Peyer's patch (tissue), 4 donors: ENCODE measurements around the gene C5orf22. TPM values are rescaled to one million over a fixed set of nuclear protein-coding genes. Genes with fewer than 3 reads are reported as not detected.
A peak's percentile ranks its signal among the peaks of the same experiment; 100 is the strongest.

Experiments used
- DNase-seq, 3 donors: peaks; one replicate each; pipeline ENCODE4 v3.0.0-alpha.2; 2017 to 2019
- H3K27ac ChIP-seq, 4 donors: fragments of 200-600 bp; sonication (generic); one replicate each; pipeline ENCODE4 v1.5.1; 2016 to 2019
- H3K27me3 ChIP-seq, 2 donors: fragments of 200-600 bp; sonication (generic); one replicate each; pipeline ENCODE4 v1.5.1; 2019
- H3K36me3 ChIP-seq, 3 donors: fragments of 200-600 bp; sonication (generic); one replicate each; pipeline ENCODE4 v1.5.1; 2016 to 2019
- H3K4me1 ChIP-seq, 4 donors: fragments of 200-600 bp; sonication (generic); one replicate each; pipeline ENCODE4 v1.5.1; 2016 to 2019
- H3K4me3 ChIP-seq, 4 donors: fragments of 200-600 bp; sonication (generic); 1 replicate in 3 of 4; 2 replicates in 1 of 4; pipeline ENCODE4 v1.5.1; 2016 to 2019; ENCODE audit warnings: mild to moderate bottlenecking in 1 of 4
- H3K9me3 ChIP-seq, 4 donors: fragments of 200-600 bp; sonication (generic); one replicate each; pipeline ENCODE4 v1.5.1; 2016 to 2019; ENCODE audit warnings: mild to moderate bottlenecking in 1 of 4
- POLR2A ChIP-seq, 2 donors: fragments of 450-650 bp; IDR thresholded peaks; one replicate each; pipeline ENCODE4 v1.5.1; 2017; ENCODE audit warnings: antibody characterized with exemption in 2 of 2, mild to moderate bottlenecking in 2 of 2, moderate library complexity in 2 of 2
- total RNA-seq, 4 donors: library from RNA; depleted of rRNA; stranded (reverse); fragments of >200 nt; gene quantifications; one replicate each; pipeline ENCODE4 v1.1.0, GENCODE V29; 2016
- TF ChIP-seq, protein P1 (sequence below), 6 experiments: fragments of 450-650 bp in 4 of 6; fragments of 200-600 bp in 2 of 6; sonication (generic) in 1 of 6; IDR thresholded peaks; one replicate each; pipeline ENCODE4 v1.5.1; 2017 to 2019; ENCODE audit warnings: antibody characterized with exemption in 6 of 6, mild to moderate bottlenecking in 3 of 6, moderate library complexity in 1 of 6

C5orf22 gene
- total RNA-seq, result 10 to 100 TPM in 3 of 4 donors, 1 to 10 TPM in 1; 5.5 to 29.7 (median 13.5) TPM

DNA sequence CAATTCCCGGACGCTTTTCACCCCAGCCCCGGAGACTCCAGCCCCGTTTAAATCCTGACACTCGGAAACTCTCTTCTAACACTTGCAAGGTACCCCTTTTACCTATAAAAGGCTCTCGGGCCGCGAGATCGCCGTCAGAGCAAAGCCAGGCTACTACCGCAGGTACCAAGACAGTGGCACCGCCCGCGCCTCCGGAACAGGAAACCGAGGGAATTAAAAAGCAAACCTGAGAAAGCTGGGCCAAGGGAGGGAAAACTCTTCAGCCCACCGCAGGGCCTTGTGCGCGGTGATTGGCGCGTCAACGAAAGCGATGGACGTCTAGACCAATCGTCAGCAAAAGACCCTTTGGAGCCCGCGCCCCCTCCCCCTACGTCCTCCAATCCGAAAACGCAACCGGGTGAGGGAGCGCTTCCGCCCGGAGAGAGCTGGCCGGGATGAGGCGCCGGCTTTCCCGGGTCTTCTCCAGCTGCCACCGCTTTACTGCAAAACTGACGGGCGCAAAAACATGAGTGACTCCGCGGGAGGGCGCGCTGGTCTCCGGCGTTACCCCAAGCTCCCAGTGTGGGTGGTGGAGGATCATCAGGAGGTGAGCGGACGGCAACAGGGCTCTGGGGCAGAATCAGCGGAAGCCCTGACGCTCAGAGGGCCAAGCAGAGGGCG, at the start of gene C5orf22, which contains the start of gene DROSHA:
Gene C5orf22, plus strand, starts transcription at position 414 of the 660 bp plus-strand sequence. Its CDS starts 92 bp downstream, at position 506.
Gene DROSHA, minus strand, starts transcription at position 206 of the 660 bp plus-strand sequence. CDS start 3,034 bp downstream, outside the sequence.
- Histone ChIP-seq H3K27me3 (no peaks in the 10 kb centered on the region), H3K36me3 (peaks cover 0 to 45% (median 0%) of the 10 kb centered on the region in 3 donors), H3K9me3 (no peaks in the 10 kb centered on the region), H3K4me1 (peaks cover 0 to 27% (median 7%) of the 10 kb centered on the region in 4 donors), H3K27ac (peak within 1 kb of the TSS; percentile 45 to 81 (median 78)), H3K4me3 (peak within 1 kb of the TSS; percentile 72 to 92 (median 79))
- TF ChIP-seq POLR2A (IDR thresholded peaks at IDR 0.05), result peak; percentile 60 to 68
- TF ChIP-seq, protein P1, sequence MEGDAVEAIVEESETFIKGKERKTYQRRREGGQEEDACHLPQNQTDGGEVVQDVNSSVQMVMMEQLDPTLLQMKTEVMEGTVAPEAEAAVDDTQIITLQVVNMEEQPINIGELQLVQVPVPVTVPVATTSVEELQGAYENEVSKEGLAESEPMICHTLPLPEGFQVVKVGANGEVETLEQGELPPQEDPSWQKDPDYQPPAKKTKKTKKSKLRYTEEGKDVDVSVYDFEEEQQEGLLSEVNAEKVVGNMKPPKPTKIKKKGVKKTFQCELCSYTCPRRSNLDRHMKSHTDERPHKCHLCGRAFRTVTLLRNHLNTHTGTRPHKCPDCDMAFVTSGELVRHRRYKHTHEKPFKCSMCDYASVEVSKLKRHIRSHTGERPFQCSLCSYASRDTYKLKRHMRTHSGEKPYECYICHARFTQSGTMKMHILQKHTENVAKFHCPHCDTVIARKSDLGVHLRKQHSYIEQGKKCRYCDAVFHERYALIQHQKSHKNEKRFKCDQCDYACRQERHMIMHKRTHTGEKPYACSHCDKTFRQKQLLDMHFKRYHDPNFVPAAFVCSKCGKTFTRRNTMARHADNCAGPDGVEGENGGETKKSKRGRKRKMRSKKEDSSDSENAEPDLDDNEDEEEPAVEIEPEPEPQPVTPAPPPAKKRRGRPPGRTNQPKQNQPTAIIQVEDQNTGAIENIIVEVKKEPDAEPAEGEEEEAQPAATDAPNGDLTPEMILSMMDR (IDR thresholded peaks at IDR 0.05), result no peak
- peak; percentile 90 to 98 (median 96) for DNase-seq

DNA sequence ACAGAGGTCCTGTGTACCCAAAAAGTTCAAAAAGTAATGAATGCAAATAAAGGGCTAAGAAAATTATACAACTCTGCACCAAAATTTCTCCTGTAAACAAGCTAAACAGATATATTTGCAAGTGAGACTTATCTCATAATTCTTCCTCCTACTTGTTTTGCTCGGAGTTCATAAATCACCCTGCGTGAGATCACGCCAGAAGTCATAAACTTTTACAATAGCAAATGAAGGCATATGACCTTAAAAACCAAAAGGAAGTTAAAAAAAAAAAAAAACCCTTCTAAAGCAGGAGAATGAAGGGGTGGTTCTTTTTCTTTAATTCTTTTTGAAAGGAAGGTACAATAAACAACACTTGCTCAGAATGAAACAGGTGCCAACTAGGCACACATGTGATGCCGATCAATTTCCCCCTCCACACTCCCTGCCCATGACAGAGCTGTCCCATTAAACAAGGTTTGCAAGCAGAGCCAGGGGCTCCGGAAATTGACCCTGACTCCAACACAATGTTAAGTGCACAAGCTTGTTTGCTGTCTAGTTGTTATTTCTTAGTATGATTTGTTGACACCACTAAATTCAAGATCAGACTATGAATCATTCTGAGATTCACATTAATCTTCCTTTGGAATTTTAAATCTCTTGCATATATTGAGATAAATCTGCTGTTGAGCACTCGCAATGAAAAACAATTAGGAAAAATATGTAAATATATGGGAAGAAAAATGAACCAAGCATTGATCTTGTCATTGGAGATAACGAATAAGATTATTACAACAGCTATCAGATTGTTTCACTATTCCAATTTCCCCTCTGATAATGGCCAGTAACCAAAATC, 46.5 kb upstream of the C5orf22 start:
- no peak overlapping the region for H3K27ac ChIP-seq
- H3K4me3 ChIP-seq, result no peak overlapping the region
- H3K36me3 ChIP-seq, result peaks cover 0 to 24% (median 0%) of the 10 kb centered on the region in 3 donors
- TF ChIP-seq, protein P1 (IDR thresholded peaks at IDR 0.05), result no peak
- TF ChIP-seq POLR2A (IDR thresholded peaks at IDR 0.05), result no peak
- no peaks in the 10 kb centered on the region for H3K9me3 ChIP-seq
- H3K4me1 ChIP-seq, result peaks cover 0 to 6% (median 1%) of the 10 kb centered on the region in 4 donors
- peak in 1 of 3 donors; percentile 48 for DNase-seq
- no peaks in the 10 kb centered on the region for H3K27me3 ChIP-seq

DNA sequence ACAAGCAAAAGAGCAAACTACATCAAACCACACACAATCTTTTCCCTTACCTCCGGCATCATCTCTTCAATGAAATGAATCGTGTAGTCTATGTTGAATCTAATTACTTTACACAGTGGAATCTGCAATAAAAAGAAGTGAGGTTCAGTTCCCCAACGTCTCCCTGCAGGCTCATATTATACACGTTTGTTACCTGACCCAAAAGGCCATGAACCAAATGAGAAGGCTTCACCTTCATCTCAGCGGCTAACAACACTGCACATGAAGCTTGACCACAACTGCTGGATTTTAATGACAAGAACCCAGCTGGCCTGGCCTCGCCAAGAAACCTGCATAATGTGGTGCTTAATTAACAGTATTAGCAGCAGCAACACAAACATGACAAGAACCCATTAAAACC, 45.7 kb upstream of the C5orf22 start:
- no peak for DNase-seq
- Histone ChIP-seq H3K27me3 (no peaks in the 10 kb centered on the region), H3K36me3 (peaks cover 0 to 23% (median 0%) of the 10 kb centered on the region in 3 donors), H3K4me3 (no peak overlapping the region), H3K4me1 (peaks cover 0 to 6% (median 1%) of the 10 kb centered on the region in 4 donors), H3K9me3 (no peaks in the 10 kb centered on the region), H3K27ac (no peak overlapping the region)
- TF ChIP-seq, protein P1 (IDR thresholded peaks at IDR 0.05), result no peak
- TF ChIP-seq POLR2A (IDR thresholded peaks at IDR 0.05), result no peak

DNA sequence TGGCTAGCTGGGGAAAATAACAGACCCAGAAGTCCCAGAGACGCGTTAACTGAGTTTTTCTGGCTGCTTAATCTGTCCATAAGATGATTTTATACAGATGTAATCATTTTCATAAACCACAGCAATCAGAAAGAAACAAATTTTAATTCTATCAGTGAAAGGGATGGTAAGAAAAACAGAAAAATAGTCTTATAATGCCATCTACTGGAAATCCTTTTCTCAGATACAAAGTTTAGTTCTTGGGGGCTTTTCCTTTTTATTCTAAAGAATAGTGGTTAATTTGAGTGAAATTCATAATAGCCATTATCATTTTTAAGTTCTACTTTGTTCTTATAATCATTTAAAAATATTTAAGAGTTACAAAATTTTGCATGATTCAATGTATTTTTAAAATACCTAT, 44.6 kb upstream of the C5orf22 start:
- H3K4me3 ChIP-seq, result no peak overlapping the region
- no peak for DNase-seq
- TF ChIP-seq, protein P1 (IDR thresholded peaks at IDR 0.05), result no peak
- TF ChIP-seq POLR2A (IDR thresholded peaks at IDR 0.05), result no peak
- H3K9me3 ChIP-seq, result no peaks in the 10 kb centered on the region
- H3K27ac ChIP-seq, result no peak overlapping the region
- H3K4me1 ChIP-seq, result peaks cover 0 to 6% (median 1%) of the 10 kb centered on the region in 4 donors
- H3K36me3 ChIP-seq, result peaks cover 0 to 24% (median 0%) of the 10 kb centered on the region in 3 donors
- H3K27me3 ChIP-seq, result no peaks in the 10 kb centered on the region

DNA sequence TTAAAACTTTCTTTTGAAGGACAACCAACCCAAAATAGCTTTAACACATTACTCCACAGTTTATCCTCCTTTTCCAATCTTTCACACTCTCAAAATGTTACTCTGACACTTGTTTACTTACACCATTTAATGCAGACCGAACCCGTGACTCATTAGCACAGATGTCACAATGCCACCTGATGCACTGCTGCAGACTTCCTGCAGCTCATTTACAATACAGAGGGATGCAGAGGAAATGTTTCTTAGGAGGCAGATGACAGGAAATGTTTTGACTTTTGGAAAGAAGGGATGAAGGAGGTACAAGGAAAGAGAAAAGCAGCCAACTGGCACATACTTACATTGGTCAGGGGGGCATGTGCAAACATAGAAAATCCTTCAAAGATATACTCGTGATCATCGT, 39.2 kb upstream of the C5orf22 start:
- H3K27ac ChIP-seq, result no peak overlapping the region
- no peaks in the 10 kb centered on the region for H3K4me1 ChIP-seq
- H3K9me3 ChIP-seq, result no peaks in the 10 kb centered on the region
- TF ChIP-seq, protein P1 (IDR thresholded peaks at IDR 0.05), result no peak
- TF ChIP-seq POLR2A (IDR thresholded peaks at IDR 0.05), result no peak
- peaks cover 0 to 55% (median 0%) of the 10 kb centered on the region in 3 donors for H3K36me3 ChIP-seq
- H3K4me3 ChIP-seq, result no peak overlapping the region
- no peaks in the 10 kb centered on the region for H3K27me3 ChIP-seq
- peak in 1 of 3 donors; percentile 51 for DNase-seq
